Hematopoietic multipotent progenitor cell (in vitro differentiated cells): ENCODE data around the gene ANKRD33. TPM values are rescaled to one million over a fixed set of nuclear protein-coding genes. Genes with fewer than 3 reads are reported as not detected.
"Not testable (repeated sequence)": the region's sequence is repeated elsewhere in the genome, so short reads cannot be mapped to it uniquely, and the experiment has no call there.

ENCODE experiments used
- DNase-seq, 3 donors: peaks; one replicate each; pipeline ENCODE4 v3.0.0-alpha.2; 2011 to 2015; ENCODE audit warnings: low read depth in 2 of 3, low spot score in 2 of 3
- total RNA-seq: library from RNA; depleted of rRNA; stranded (reverse); fragments of >200 nt; gene quantifications from one replicate; pipeline ENCODE4 v1.2.3, GENCODE V29; 2012

The ANKRD33 gene
- total RNA-seq, 1 donor: not detected

DNA sequence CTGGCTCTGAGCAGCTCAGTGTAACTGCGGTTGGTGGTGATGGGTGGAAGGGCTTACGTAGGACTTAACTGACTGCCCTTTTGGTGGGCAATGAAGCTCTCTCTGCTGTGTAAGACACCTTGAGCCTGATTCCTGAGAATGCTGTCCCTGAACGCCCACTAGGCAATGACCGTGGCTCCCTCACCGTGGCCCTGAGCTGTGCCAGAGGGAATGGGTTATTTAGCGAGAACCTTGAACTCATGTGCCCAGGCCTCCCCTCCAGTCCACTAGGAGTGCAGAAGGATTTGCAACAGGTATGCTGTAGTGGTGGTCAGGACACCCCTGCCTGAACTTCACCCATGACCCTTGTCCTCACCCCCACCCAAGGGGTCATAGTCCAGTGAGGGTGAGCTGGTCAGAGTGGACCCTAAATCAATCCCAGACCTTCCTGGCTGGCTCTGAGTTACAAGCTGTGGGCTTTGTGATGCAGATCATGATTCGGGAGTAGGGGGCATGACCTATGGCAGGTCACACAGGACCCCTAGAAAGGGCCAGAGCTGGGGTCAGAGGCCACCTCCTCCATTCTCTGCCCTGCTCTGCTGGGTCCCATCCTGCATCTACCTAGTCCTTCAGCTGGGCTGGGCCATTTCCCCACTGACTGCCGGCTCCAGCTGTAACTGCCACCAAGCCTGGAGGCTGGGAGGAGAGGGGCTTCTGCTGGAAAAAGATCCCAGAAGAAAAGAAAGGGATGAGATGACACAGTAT, 14.5 kb upstream of the ANKRD33 start:
- DNase-seq: no peak

DNA sequence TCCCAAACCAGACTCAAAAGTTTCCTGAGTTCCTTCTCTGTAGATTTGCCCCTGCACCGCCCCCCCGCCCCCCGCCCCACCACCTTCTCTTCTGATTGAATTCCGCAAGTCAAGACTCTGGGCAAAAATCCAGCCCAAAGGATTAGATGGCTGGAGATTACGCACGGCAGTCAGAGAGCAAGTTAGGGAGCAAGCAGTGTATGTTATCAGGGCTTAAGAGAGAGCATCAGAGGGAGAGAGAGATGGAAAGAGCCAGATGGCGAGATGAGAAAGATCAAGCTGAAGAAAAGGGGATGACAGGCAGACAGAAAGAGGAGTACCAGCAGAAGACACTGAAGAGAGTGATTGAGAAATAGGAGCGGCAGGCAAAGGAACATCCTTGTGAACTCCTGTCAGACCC, 13.9 kb upstream of the ANKRD33 start:
- peak in 1 of 3 donors; percentile 63 for DNase-seq

DNA sequence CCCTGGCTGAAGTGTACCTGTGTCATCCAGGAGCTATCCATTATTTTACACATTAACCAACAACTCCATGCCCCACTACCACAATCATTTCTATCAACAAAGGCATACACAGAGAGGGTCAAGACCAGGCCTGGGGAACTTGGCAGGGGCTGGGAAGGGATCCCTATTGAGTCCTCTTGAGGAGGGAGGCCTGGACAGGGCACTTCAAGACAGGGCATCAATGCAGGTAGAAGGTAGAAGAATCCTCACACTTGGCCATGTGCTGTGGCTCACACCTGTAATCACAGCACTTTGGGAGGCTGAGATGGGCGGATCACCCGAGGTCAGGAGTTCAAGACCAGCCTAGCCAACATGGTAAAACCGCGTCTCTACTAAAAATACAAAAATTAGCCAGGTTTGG, 13.4 kb upstream of the ANKRD33 start:
- DNase-seq: no peak

DNA sequence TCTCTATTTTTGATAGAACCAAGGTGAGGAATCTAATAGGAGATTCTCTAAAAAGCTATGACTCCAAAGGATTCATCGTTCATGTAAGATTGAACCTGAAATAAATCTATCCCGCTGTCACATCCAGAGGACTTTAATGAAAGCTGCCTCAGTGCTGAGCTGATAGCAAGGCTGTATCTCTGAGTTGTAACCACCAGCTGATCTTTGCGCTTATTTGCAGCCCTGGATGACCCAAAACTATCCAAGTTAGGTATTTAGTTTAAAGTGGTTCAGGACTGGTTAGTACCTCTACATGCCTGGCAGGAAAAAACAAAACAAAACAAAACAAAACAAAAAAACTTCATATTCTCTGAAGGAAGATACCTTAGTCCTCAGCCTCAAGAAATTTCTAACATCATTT, 8.8 kb upstream of the ANKRD33 start:
- DNase-seq: no peak

DNA sequence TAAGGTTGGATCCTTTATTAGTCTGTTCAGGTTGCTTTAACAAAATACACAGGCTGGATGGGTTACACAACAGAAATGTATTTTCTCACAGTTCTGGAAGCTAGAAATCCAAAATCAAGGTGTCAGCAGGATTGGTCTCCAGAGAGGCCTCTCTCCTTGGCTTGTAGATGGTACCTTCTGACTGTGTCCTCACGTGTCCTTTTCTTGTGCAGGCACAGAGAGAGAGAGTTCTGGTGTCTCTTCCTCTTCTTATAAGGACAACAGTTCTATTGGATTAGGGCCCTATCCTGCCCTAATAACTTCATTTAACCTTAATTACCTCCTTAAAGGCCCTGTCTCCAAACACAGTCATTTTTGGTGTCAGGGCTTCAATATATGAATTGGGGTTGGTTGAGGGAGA, 4.6 kb upstream of the ANKRD33 start:
- no peak for DNase-seq

DNA sequence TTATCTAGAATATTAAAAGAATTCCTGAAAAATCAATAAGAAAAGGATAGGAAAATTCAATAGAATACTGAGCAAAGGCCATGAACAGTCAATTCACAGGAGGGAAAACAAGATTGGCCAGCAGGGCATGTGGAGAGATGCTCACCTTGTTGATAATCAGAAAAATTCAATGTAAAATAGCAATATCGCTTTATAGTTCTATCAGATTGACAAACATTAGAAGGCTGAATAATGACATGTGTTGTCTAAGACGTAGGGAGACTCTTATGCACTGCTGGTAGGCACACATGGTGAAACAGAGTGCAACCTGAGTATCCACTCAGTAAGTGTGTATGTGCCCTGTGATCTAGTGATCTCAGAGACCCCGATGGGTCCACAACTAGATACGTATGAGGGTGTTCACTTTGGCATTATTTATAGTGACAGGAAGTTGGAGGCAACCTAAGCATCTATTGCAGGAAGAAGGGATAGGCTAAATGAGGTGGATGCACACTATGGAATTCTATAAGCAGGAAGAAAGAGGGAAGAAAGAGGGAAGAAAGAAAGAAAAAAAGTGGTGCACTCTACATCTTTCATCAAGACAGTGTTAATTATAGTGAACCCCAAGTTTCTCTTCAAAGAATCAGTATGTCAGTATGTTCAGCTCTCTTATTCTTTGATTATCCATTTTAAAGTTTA, 3.8 kb upstream of the ANKRD33 start:
- no peak for DNase-seq

DNA sequence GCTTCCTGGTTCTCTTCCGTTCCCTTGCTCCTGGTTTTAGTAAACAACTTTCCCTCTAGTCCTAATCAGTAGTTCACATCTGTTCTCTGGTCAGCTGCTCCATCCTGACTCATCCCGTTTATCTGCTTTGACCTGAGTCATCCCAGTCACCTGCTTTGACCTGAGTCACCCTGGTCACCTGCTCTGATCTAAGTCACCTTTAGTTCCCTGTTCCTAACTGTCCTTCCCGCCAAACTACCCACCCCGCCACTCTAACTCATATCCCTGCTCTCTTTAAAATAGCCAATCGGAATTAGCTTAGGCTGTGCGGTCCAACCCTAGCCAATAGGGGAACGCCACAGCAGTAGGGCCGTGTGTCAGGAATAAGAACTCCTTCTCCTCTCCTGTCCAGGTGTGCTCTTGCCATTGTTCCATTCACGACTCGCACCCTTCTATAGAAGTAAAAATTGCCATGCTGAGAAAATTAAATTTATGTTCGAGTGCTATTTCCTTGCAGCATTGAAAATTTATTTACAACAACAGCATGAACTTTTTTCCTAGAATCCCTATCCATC, 3.1 kb upstream of the ANKRD33 start:
- DNase-seq: peak in 1 of 3 donors; percentile 59

DNA sequence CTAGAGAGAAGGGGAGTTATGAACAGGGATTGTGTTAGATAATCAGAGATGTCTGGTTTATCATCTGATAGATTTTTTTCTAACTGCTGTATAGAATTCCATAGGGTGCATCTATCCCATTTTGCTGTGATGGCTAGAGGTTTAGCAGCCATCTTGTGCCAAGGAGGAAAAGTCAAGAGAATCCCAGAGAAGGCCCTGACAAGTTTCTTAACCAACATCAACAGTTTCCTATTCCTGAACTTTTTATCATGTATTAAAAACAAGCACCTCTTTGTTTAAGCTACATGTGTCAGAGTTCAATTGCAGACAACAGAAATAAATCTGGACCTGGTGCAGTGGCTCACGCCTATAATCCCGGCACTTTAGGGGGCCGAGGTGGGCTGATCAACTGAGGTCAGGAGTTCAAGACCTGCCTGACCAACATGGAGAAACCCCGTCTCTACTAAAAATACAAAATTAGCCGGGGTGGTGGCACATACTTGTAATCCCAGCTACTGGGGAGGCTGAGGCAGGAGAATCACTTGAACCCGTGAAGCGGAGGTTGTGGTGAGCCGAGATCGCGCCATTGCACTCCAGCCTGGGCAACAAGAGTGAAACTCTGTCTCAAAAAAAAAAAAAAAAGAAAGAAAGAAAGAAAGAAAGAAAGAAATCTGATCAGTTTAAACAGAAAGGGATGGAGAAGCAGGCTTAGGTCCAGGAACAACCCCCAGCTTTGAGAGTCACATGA, 2.4 kb upstream of the ANKRD33 start:
- not testable (repeated sequence) for DNase-seq

DNA sequence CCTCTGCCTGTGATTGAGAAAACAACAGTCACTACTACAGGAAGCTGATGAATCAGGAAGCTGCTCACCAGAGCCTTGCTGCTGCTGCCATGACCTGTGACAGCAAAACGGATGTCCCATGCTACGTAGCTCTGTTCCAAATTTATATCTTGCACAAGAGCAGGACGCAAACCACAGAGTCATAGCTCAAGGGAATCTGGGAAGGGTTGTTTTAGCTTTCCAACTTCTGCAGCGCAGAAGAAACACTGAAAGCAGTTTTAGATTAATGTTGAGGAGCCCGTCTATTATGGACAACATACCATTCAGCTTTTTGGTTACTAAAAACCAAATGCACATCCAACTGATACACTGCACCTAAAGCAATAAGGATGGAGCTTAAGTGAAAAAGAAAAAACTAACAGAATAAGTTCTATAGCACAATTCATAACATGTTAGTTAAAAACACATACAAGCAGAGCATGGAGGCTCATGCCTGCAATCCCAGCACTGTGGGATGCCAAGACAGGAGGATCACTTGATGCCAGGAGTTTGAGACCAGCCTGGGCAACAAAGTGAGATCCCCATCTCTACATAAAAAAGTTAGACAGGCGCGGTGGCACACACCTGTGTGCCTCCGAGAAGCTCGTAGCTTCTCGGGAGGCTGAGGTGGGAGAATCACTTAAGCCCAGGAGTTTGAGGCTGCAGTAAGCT, 1.7 kb upstream of the ANKRD33 start:
- DNase-seq: peak; percentile 17 to 84 (median 82)

DNA sequence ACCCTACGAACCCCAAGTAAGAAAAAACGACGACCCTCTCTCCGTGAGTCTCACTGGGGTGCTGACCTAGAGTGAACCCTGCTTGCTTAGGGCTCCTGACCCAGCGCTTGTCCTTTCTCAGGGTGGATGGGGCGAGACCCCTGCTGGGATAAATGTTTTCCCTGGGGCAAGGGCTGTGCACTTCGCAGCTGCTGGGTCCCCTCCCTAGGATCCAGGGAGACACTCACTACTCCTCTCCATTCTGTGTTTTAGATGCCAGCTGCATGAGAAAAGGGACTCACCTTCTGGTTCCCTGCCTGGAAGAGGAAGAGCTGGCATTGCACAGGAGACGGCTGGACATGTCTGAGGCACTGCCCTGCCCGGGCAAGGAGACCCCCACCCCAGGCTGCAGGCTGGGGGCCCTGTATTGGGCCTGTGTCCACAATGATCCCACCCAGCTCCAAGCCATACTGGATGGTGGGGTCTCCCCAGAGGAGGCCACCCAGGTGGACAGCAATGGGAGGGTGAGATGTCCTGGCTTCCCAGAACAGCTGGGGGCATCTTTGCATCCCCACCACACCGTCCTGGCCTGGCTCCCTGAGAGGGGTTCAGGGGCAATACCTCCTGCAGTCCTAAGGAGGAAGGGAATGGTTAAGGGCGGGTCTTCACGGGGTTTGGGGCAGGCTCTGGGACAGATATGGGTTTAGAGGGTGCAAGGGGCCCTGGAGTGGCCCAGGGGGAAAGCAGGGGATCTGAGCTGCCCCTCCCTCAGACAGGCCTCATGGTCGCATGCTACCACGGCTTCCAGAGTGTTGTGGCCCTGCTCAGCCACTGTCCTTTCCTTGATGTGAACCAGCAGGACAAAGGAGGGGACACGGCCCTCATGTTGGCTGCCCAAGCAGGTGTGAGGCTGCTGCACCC, 663 bp downstream of the ANKRD33 start:
- no peak for DNase-seq

DNA sequence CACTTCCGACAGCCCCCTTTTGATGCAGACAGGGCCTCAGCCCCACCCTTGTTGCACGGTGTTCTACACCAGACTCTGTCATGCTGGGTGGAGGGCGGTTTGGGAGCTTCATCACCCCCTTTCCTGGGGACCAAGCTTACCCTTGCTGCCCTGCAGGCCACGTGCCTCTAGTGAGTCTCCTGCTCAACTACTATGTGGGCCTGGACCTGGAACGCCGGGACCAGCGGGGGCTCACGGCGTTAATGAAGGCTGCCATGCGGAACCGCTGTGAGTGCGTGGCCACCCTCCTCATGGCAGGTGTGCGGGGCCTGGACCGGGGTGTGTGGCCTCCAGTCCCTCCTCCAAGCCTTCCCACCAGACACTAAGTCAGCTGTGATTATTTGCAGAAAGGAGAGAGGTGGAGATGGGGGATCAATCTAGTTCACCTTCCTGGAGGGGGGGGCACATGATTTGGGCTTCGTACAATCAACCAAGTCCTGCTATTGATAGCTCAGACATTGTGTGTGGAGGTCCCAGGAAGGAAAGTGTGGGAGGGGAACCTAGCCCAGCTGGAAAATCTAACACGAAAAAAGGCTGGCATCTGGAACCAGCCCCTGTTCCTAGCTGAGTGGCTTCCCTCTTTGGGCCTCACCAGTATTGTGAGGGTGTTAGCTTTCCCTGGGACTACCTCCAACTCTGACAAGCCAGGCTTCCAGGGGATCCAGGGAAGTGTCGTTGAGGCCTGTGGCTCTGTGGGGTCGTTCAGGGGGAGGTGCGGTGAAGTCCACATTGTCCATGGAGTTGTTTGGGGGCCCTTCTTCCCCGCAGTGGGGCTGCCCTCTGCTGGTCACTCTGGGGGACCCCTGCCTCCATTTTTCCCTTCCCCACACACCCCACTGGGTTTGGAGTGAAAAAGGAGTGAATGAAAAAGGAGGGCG, 1.6 kb downstream of the ANKRD33 start:
- DNase-seq: no peak

DNA sequence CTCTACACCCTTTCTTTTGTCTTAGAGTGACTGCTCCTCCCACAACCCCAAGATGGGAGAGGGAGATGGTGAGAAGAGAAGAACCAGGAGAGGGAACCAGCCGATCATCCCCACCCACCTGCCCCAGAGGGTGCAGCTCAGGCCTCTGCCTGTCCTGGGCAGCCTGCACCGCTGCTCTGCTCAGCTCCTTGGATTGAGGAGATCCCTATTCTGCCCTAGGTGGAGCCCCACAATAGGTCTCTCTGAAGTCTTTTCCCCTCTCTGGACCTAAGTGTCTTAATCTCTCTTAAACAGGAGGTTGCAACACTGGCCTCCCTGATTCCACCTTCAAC, 2.2 kb downstream of the ANKRD33 start:
- no peak for DNase-seq

DNA sequence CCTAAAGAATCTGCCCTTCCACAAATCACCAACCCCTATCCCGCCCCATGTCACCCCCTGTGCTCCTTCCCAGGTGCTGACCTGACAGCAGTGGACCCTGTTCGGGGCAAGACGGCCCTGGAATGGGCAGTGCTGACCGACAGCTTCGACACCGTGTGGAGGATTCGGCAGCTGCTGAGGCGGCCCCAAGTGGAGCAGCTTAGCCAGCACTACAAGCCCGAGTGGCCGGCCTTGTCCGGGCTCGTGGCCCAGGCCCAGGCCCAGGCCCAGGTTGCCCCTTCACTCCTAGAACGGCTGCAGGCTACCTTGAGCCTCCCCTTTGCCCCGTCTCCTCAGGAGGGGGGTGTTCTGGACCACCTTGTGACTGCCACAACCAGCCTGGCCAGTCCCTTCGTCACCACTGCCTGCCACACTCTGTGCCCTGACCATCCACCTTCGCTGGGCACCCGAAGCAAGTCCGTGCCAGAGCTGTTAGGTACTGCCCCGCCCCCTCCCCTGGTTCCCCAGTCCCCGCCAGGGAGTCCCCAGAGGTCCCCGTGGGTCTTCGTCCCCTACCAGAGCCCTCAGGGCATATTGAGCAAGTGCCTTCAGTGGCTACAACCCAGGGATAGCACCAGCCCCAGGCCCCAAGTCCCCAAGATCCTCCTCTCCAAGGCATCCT, 2.7 kb downstream of the ANKRD33 start:
- DNase-seq: no peak

DNA sequence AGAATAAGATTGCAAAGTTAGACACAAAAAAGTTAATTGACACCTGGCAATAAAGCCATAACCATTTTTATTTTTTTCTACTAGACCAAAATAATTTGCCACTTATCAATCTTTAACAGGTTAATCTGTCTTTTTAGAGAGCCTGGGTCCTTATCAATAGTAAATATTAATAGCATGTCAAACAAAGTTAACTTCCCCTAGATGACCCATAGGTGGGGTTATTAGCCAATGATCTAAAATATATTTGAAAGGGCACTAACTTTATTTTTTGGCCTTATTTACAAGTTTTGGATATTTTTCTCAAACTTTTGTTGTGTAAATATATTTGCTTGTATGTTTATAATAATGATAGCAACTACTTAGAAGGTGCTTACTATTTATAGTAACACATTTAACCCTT, 3.9 kb downstream of the ANKRD33 start:
- peak in 1 of 3 donors; percentile 43 for DNase-seq

DNA sequence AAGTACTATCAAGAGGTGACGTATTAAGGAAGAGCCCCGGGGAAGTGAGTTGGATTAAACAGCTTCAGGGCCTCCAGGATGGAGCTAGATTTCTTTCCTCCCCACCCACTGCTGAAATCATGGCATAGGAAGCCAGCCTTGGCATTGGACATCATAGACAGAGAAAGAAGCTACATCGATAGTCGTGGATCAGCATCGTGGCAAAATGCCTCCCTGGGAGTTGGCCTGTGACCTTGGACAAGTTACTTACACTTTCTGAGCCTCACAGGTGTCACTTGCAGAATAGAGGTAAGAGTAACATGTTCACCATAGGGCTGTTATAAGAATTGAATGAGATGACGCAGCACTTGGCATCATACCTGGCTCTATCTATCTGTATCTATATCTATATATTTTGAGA, 5.9 kb downstream of the ANKRD33 start:
- no peak for DNase-seq

DNA sequence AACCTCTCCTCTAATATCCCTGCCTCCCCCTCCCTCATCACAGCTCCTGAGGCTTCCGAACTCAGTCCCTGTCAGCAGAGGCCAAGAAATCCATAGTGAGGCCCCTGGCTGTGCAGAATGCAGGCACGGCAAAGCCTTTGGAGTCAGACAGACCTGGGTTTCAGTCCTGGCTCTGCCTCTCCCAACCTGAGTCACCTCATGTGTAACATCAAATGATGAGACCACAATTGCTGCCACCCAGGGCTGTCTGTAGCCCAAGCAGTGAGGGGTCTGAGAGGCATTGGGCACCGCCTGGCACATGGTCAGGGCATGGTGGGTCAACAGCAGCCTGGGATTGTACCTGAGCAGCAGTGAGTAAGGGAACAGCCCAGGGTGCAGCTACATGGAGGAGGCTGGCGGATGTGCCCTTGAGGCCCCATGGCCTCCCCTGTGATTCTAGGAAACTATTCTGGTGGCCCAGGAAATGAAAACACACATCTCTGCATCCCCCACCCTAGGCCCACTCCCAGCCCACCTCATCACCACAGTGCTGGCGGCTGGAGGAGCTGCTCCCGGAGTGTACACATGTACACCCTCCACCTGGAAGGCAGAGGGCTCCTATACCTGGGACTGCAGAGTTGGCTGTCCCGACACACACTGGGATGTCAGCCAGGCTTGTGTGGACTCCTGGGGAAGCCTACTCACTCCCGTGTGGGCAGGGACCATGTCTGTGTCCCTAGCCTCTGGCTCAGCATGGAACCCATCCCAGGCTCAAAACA, 7.7 kb downstream of the ANKRD33 start:
- DNase-seq: no peak

DNA sequence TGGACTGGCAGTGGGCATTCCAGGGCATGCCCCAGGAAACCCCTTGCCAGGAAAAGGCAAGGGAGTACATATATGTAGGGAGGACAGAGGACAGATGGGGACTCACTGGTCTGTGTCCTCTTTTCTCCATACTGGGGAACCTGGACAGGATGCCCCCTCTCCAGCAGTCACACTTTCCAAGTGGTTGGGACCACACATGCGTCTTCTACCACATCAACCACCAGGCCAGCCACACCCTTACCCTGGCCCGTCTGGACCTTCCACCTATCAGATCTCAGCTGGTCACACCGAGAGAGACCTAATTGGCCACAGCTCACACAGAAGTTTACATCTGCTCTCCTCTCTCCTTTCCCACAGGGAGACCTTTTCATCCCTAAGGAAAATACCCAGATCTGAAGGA, 8.3 kb downstream of the ANKRD33 start:
- DNase-seq: no peak

DNA sequence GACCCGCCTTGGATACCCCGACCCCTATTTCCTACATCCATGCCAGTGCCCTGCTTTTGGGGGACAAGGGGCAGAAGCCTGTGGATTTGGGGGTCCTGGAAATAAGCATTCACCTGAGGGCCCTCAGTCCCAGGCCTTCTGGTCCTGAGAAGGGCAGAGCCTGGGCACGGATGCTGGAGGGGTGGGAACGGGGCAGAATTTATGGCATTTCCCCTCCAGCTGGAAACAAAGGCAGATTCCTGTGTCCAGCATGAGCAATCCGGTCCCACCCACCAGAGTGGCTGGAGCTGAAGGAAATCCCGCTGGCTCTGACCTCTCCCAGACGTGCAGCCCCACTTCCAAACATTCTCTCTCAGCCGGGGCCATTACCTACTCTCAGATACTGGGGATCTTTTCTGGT, 9.3 kb downstream of the ANKRD33 start:
- DNase-seq: no peak
